ENCODE results near the gene FGD3.
A peak's percentile ranks its signal among the peaks of the same experiment; 100 is the strongest.

The FGD3 gene

DNA sequence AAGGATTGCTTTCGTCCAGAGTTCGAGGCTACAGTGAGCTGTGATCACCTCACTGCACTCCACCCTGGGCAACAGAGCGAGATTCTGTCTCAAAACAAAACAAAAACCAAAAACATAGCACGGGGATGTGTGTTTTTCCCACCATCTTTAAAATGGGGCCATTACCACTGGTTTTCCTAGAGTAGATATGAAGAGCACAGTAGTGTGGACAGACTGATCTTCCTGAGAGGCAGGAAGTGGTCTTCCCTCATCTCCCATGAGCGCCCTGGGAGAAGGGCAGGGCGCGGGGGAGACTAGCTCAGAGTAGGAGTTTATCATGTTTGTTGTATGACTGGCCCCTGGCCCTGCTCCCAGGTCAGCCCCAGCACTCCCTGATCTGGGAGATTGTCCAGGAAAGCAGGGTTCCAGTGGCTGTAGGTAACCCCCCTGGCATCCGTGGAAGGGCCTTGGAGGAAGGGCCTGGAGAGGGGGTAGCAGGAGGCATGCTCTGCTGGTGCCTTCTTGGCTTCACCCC, 113.5 kb downstream of the FGD3 start:
- Histone ChIP-seq H3K4me3 (ENCODE audit: low read depth in 1 of 2, low read length in 2 of 2) (no peak overlapping the region), H4K20me1 (ENCODE audit: insufficient read depth, low read length) (no peaks in the 10 kb centered on the region), H3K9ac (ENCODE audit: low read depth, low read length) (no peak overlapping the region), H3K27ac (ENCODE audit: low read length) (peak overlapping the region; percentile 85), H3K79me2 (ENCODE audit: insufficient read depth, low read length) (no peaks in the 10 kb centered on the region), H3K36me3 (ENCODE audit: insufficient read depth, low read length) (no peaks in the 10 kb centered on the region), H3K4me1 (ENCODE audit: insufficient read depth, low read length) (peaks cover 52% of the 10 kb centered on the region), H2AFZ (ENCODE audit: low read depth, low read length) (peak overlapping the region; percentile 22; the same call in 1 of the 2 replicates), H3K9me3 (ENCODE audit: insufficient read depth, low read length, severe bottlenecking) (no peaks in the 10 kb centered on the region), H3K27me3 (ENCODE audit: insufficient read depth, low read length, poor library complexity) (no peaks in the 10 kb centered on the region), H3K4me2 (ENCODE audit: insufficient read depth, low read length) (no peak overlapping the region)
- ATAC-seq (ENCODE audit: insufficient read depth, low read depth) (no peak), DNase-seq (no peak)
- TF ChIP-seq, protein P1, sequence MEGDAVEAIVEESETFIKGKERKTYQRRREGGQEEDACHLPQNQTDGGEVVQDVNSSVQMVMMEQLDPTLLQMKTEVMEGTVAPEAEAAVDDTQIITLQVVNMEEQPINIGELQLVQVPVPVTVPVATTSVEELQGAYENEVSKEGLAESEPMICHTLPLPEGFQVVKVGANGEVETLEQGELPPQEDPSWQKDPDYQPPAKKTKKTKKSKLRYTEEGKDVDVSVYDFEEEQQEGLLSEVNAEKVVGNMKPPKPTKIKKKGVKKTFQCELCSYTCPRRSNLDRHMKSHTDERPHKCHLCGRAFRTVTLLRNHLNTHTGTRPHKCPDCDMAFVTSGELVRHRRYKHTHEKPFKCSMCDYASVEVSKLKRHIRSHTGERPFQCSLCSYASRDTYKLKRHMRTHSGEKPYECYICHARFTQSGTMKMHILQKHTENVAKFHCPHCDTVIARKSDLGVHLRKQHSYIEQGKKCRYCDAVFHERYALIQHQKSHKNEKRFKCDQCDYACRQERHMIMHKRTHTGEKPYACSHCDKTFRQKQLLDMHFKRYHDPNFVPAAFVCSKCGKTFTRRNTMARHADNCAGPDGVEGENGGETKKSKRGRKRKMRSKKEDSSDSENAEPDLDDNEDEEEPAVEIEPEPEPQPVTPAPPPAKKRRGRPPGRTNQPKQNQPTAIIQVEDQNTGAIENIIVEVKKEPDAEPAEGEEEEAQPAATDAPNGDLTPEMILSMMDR (IDR thresholded peaks at IDR 0.05; ENCODE audit: borderline replicate concordance, extremely low read depth, low read length, poor library complexity, severe bottlenecking) = no peak
- no peak for TF ChIP-seq EZH2 (IDR thresholded peaks at IDR 0.05; ENCODE audit: borderline replicate concordance, low read depth, low read length, severe bottlenecking)

DNA sequence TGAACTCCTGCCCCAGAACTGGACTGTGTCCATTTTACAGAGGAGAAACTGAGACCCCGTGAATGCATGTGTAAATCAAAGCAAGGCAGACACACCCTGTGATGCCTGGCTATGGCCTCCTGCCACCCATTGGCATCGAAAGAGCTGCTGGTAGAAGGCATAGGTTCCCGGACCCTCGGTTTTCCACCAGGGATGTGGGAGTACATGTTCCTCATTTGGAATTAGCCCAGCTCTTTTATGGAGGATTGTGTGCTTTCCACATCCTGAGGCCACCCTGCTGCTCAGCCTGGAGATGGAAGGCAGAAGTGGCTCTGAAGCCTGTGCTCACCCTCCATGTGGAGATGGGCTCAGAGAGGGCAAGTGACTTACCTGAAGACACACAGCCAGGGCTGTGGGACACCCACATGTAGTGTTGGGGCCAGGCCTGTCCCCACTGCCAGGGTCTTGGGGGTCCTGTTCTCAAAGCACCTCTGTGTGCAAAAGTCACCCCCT, 114.0 kb downstream of the FGD3 start:
- no peaks in the 10 kb centered on the region for H3K9me3 ChIP-seq (ENCODE audit: insufficient read depth, low read length, severe bottlenecking)
- ATAC-seq (ENCODE audit: insufficient read depth, low read depth) (no peak), DNase-seq (no peak)
- no peaks in the 10 kb centered on the region for H4K20me1 ChIP-seq (ENCODE audit: insufficient read depth, low read length)
- H3K79me2 ChIP-seq (ENCODE audit: insufficient read depth, low read length) = no peaks in the 10 kb centered on the region
- H3K36me3 ChIP-seq (ENCODE audit: insufficient read depth, low read length) = no peaks in the 10 kb centered on the region
- TF ChIP-seq, protein P1 (IDR thresholded peaks at IDR 0.05; ENCODE audit: borderline replicate concordance, extremely low read depth, low read length, poor library complexity, severe bottlenecking) = no peak
- no peak for TF ChIP-seq EZH2 (IDR thresholded peaks at IDR 0.05; ENCODE audit: borderline replicate concordance, low read depth, low read length, severe bottlenecking)
- no peak overlapping the region for H3K4me2 ChIP-seq (ENCODE audit: insufficient read depth, low read length)
- H3K27me3 ChIP-seq (ENCODE audit: insufficient read depth, low read length, poor library complexity) = no peaks in the 10 kb centered on the region
- no peak overlapping the region for H2AFZ ChIP-seq (ENCODE audit: low read depth, low read length)
- H3K9ac ChIP-seq (ENCODE audit: low read depth, low read length) = no peak overlapping the region
- no peak overlapping the region for H3K4me3 ChIP-seq (ENCODE audit: low read depth in 1 of 2, low read length in 2 of 2)
- H3K4me1 ChIP-seq (ENCODE audit: insufficient read depth, low read length) = peaks cover 54% of the 10 kb centered on the region
- H3K27ac ChIP-seq (ENCODE audit: low read length) = peak overlapping the region; percentile 85

- 0 out of 2 replicates have a peak overlapping the region, but pooled peaks have one; percentile 20 for H3K9ac ChIP-seq (ENCODE audit: low read depth, low read length)
- no peaks in the 10 kb centered on the region for H3K36me3 ChIP-seq (ENCODE audit: insufficient read depth, low read length)
- peaks cover 54% of the 10 kb centered on the region for H3K4me1 ChIP-seq (ENCODE audit: insufficient read depth, low read length)
- peak overlapping the region; percentile 85 for H3K27ac ChIP-seq (ENCODE audit: low read length)
- H2AFZ ChIP-seq (ENCODE audit: low read depth, low read length) = no peak overlapping the region
- ATAC-seq (ENCODE audit: insufficient read depth, low read depth) (no peak), DNase-seq (peak; percentile 27)
- H3K4me3 ChIP-seq (ENCODE audit: low read depth in 1 of 2, low read length in 2 of 2) = no peak overlapping the region
- H3K9me3 ChIP-seq (ENCODE audit: insufficient read depth, low read length, severe bottlenecking) = no peaks in the 10 kb centered on the region
- H3K27me3 ChIP-seq (ENCODE audit: insufficient read depth, low read length, poor library complexity) = no peaks in the 10 kb centered on the region
- no peaks in the 10 kb centered on the region for H4K20me1 ChIP-seq (ENCODE audit: insufficient read depth, low read length)
- no peak overlapping the region for H3K4me2 ChIP-seq (ENCODE audit: insufficient read depth, low read length)
- TF ChIP-seq, protein P1 (IDR thresholded peaks at IDR 0.05; ENCODE audit: borderline replicate concordance, extremely low read depth, low read length, poor library complexity, severe bottlenecking) = peak; percentile 27
- no peak for TF ChIP-seq EZH2 (IDR thresholded peaks at IDR 0.05; ENCODE audit: borderline replicate concordance, low read depth, low read length, severe bottlenecking)
- no peaks in the 10 kb centered on the region for H3K79me2 ChIP-seq (ENCODE audit: insufficient read depth, low read length)
These were observed 114.8 kb downstream of the FGD3 start for GRCh38 chr9:93061791-93062763.
